Inflammatory macrophage (primary cell): ENCODE measurements around the gene ARL6.

Experiments
- DNase-seq, 2 donors: peaks; one replicate each; pipeline ENCODE4 v3.0.0-alpha.2; 2020 to 2022
- total RNA-seq, 18 experiments: gene quantifications; one replicate each; lab custom pipeline; 2026; ENCODE audit warnings: mixed read lengths in 6 of 18, inconsistent platforms in 2 of 18; lab: John Stamatoyannopoulos, UW

ARL6 gene, protein sequence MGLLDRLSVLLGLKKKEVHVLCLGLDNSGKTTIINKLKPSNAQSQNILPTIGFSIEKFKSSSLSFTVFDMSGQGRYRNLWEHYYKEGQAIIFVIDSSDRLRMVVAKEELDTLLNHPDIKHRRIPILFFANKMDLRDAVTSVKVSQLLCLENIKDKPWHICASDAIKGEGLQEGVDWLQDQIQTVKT
- 0.52 to 6.9 (median 4.1) reads per million in 18 experiments for total RNA-seq

DNA sequence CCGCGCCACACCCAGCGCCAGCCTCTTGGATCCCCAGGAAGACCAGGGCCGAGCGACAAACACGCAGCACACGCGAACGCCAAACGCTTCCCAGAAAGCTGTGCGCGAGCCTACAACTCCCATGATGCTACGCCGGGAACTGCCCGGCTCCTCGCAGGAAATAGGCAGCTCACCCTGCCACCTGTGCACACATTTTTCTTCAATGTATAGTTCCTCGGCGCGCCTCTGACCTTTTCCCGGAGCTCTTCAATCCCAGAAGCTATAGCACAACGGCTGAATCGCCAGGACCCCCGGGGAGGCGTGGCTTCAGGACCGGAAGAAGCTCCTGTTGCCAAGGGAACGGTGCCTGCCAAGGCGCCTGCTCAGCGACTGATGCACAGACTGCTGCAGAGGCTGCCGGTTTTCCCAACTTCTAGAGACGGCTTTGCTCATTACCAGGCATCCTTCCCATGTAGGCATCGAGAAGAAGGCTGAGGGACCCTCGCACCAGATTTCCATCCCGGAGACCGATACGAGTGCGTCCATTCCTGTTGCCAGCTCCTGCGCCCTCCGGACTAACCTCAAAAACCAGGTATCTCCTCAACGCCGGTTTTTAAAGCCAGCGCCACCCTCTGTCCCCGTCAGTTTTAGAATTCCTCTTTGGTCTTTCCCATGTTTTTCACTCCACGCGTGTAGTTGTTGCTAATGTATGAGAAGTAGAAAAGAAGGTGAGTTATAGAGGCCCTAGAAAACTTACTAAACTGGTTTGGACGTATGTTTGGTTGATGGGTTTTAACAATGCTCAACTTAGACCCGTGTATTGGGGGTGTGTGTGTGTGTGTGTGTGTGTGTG lies at the start of gene ARL6:
ARL6 (plus strand) TSS at position 352 of the 832 bp plus-strand sequence. CDS start 3,350 bp downstream, outside the sequence.
- peak; percentile 66 to 84 for DNase-seq

DNA sequence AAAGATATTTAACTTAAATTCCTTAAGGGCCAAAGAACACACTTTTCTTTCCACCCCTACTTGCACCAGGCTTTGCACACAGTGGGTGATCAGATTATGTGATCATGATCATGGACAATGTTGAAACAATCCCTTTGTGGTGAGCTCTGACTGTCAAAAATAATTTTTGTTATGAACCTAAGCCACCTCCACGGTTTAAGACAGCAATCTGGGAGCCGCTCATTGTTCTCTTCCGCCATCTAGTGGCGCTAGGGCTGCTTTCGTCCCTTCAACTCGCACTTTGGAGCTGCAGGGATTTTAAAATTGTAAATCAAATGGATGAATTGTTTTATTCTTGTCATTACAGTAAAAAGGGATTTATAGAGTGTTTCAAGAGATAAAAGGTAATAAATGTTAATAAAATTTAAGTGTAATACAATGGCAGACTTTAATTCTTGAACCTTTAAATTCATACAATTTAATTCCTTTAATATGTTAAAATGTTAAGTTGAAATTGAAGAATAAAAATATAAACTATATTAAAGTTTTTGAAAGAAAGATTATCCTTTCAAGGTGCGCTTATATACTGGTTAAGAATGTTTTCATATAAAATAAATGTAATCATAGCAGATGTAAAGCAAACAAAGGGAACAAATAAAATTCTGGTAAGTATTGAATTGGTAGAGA lies 45.3 kb upstream of the ARL6 start:
- DNase-seq, result peak; percentile 54 to 71

DNA sequence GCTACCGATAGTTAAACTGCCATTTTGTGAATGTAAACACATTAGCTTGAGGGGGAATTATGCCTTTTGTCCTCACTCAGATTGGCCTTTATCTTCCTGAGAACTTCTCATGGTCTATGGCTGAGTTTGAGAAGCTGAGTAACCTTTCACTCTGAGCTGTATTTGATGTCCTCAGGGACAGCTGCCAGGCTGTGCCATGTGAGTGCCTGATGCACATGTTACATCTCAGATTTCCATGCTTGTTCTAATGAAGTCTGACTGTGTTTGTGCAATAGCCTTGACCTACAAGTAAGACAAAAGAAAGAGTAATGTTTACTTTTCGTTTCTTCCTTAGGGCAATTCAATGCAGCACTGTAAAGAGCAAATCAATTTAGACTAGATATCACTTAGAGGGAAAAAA lies 44.1 kb upstream of the ARL6 start:
- no peak for DNase-seq

DNA sequence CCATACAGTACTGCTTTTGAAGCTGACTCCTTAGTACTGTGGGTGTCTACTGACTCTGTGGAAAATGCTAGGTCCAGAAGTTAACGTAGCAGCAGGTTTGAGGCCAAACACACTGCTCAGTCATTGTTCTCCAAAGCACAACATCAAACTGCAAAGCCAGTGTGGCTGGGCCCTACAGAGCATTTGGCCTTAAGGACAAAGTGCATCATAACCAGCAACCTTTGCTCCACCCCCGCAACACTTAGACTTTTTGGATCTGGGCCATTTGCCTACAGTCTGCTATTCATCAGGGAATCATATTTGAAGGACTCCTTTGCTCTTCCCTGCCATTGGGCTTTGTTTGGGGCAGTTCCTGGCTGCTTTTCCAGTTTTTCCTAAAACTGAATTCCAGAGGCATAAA lies 43.1 kb upstream of the ARL6 start:
- no peak for DNase-seq

DNA sequence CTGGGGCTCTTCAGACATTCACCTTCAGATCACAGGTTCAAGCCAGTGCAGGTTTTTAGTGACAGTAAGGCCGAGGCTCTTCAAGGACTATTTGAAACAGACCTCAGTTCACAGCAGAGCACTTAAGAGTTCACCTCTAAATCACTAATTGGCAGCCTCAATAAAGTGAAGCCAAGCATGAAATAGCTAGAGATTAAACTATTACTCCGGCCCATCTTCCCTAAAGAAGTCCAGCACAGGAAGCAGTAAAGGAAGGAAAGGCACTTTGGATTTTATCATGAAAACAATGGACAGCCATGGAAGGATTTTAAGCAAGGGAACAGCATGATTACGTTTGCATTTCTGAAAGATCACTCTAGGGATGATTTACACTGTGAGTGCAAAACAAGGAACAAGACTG lies 27.6 kb upstream of the ARL6 start:
- no peak for DNase-seq

DNA sequence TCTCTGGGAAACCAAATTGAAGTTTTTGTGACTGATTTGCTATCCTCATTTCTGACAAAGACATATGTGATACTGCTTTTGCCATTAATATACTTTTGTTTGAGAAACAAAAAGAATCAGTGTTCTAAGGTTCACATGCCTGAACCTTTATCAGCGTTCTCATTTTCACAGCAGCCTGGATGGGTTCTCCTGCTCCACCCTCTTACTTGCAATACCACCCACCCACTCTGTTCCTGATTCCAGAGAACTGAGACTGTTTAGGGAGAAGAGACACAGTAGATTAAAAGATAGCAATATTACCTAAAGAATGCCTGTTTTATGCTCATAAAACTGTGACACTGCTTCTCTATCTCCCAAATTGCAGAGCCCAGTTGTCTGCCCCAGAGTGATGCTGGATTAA lies 25.8 kb upstream of the ARL6 start:
- no peak for DNase-seq

DNA sequence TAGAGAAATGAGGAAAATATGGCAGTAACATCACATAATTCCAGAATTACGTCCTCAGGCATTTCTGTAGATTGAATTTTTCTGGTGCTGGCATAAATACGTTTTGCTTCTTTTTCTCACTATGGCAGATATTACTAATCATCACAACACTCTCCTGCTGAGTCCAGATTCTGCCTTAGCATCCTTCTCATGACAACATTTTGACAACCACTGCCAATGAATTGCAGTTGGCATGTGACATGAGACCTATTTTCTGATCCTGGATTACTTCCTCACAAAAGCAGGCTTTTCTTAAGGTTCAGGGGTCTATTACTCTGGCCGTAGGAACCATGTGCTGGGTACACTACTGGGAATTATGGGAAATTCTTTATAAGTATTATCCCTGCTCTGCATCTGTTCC lies 22.5 kb upstream of the ARL6 start:
- no peak for DNase-seq

DNA sequence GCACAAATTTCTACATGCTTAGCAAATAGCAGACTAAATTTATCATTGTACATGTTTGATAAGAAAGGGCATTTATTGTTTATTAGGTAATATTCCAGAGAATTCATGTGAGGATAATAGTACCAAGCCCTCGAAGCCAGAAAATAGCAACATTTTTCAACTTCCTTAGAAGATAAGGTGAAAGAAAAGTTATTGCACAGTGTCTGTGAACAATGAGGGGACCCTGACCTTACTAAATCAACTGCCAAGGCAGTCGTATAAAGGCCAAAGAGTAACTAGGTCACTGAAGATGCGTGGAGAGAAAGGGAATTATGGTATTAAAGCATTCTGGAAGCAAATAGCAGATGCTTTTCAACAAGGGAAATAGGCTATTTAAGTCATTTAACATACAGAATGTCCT lies 20.3 kb upstream of the ARL6 start:
- no peak for DNase-seq

DNA sequence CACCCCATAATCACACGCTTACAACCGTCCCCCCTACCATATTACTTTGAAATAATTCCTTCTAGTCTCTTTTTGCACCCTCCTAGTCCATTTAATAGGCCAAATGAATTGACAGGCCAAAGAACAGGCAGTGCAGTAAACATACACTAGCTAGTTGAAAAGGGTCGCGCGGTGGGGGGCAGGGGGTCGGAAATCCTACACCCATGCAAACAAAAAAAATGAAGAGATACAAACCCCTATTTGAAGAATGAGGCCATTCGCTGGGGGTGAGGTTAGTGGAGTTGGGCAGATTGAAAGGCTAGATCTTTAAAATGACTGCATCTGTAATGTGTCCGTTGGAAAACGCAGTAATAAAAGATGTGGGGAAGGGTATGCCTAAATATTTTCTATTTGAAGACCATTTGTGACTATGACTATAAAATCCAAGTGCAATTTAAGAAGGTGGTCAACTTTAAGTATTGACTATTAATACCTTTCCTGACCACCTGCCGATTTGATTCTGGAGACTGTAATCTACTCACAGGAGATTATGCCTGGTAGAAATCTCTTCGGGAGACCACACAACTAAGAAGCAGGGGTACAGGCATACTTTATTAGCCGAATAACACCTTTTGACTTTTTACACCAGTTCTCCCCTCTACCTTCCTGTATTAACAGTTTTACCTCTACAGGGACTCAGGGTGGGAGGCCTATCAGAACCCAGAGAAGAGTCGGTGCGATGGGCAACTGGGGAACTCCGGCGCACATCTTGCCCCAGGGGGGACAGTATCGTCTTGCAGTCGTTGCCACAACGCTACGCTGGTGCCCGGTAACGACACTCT lies 762 bp upstream of the ARL6 start:
- no peak for DNase-seq

DNA sequence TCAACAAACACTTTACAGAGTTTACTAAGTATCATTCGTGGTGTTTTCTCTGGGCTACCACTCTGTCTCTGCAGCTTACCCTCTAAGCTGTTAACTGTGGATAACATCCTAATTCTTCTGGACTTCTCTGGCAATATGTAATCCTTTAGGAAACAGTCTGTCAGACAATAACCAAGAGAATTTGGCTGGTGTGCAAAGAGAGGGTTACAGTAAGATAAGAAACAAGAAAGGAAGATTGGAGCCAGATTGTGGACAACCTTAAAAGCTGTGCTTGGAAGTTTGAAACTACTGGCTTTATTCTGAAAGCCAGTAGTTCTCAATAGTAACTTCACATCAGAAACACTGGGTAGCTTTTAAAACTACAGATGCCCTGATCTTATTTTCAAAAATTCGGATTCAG lies 778 bp downstream of the ARL6 start:
- DNase-seq, result no peak

DNA sequence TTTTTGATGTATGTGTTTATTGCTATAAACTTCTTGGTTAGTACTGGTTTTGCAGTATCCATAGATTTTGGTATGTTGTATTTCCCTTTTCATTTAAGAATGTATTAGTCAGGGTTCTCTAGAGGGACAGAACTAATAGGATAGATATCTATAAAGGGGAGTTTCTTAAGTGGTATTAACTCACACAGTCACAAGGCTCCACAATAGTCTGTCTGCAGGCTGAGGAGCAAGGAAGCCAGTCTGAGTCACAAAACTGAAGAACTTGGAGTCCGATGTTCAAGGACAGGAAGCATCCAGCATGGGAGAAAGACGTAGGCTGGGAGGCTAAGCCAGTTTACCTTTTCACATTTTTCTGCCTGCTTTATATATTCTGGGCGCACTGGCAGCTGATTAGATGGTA lies 8.4 kb downstream of the ARL6 start:
- DNase-seq, result no peak

DNA sequence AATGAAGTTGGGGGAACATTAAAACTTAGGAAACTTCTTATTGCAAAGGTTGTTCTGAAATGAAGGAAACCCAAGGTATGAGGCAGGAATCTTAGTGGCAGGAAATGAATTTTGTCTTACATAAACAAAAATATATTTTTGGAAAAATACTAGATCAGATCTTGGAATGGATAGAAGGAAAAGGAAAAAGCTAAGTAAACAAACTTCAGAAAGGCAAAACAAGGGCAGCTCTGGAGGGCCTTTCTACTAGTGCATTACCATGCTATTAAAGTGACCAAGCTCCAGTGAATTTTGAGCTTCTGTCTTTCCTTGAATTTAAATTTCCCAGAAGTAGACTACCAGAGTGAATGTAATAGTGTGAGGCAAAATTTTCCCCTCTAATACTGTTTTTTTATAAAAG lies 13.6 kb downstream of the ARL6 start:
- DNase-seq, result no peak

DNA sequence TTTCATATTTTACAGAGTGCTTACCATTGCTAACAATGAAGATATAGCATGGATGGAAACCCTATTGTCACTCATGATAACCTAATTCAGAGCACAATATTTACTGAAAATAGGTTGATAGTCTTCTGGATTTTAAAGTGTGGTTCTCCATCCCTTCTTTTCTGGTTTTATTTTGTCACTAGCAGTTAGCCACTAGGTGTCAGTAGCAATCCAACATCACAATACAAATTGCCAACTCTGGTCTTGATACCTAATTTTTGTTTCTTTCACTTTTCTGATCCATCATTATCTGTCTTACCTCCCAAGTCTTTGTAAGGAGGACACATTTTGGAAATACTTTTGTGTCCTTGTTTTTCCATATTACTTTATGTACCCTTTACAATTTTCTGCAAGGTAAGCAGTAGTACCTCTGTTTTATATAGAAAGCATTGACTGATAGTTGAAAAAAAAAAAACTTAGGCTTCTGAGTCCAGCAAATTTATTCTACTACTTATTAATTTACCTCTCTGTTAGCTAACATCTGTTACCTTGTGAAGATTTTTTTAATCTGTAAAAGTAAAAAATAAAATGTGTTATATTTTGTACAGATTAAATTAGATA lies 29.0 kb downstream of the ARL6 start:
- DNase-seq, result peak; percentile 45 to 49

DNA sequence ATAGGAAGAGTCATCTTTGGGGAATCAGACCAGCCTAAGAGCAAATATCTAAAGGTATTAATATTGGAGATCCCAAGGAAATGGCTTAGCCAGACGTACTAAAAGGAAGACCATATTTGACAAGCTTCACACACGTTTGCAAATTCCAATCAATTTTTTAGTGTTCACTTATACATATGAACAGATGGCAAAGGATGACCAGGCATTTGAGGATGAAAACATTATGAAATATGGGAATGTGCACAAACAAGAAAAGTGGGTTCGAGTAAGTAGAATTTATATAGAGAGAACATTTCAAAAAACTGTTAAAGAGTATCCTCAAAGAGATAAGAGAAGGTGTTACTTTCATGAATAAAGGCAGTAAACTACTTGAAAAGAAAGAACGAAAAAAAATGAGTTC lies 31.4 kb downstream of the ARL6 start:
- DNase-seq, result no peak

DNA sequence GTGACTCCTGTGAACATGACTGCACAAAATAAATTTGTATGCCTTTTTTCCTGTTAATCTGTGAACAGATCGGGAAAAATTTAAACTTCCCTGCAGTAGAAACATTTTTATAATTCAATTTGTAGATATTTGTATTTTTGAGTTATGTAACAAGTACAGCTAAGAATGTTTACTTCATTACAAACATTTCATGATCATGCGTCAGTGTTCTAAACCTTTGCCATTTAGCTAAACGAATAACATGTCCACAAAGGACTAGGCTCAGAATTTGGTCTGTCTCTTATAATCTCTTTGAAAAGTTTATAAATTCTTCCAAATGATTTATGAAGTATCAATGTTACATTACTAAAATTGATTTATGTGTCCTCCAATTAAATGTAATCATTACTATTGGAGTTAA lies 39.9 kb downstream of the ARL6 start:
- DNase-seq, result no peak

DNA sequence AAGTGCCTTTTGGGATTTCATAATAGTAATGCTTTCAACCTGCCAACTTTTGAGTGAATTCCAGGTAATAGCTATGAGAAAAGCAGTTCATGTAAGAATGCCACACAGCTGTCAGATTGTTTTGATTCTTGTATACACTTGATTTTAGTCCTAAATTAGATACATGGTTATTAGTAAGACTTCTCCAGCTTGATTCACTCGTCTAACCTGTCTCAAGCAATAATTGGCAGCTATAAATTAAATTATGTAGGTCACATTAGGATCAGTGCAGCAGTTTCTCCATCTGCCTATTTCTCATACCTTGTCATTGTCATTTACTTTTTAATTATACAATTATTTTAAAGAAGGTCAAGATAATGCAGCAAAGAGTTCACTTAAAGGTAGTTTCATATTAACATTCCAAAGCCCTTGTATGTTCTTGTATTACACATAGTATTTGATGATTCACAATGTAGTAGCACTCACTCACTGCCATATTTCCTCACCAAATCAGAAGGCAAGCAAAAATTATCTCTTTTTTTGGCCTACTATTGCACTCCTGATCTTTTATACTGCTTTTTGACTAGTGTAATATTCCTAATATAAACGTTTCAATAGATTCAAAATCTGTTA lies 46.3 kb downstream of the ARL6 start:
- no peak for DNase-seq

DNA sequence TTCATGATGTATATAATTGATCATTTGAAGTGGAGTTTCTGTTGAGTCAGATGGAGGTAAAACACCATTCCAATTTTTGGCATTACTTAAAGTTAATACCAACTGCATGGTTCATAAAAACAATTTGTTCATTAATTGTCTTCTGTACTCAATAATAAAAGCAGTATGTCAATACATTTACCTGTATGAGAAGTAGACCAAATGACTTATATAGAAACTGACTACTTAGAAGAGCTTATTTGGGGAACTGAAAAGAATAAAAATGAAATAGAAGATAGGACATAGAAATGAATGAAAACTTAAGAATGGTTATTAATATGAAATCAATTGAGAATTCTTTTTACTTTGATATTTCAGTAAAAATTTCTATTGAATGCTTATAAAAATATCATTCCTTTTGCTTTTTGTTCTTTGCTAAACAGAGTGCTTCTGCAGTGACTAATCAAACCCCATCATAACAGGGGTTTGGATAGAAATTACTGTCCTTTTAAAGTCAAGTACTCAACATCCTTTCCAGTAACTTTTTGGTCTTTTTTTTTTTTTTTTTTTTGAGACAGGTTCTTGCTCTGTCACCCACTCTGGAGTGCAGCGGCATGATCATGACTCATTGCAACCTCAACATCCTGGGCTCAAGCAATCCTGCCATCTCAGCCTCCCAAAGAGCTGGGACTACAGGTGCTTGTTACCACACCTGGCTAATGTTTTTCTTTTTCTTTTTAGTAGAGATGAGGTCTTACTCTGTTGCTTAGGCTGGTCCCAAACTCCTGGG lies 50.8 kb downstream of the ARL6 start:
- DNase-seq, result no peak

DNA sequence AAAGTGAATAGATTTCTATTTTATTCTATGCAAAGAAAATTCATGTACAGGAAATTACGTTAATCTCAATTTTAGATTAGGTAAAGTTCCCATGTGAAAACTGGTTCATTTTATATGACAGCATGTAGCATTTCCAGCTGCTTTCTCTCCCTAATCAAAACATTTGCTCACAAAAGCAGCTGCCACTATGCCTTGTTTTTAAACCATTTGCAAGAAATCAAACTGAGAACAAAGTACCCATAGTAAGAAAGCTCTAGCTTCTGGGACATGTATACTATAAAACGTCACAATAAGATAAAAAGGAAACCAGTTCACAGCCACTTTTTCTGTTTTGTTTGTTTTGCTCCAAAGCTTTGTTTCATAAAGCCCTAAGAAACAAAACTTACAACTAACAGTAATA lies 52.3 kb downstream of the ARL6 start:
- no peak for DNase-seq

DNA sequence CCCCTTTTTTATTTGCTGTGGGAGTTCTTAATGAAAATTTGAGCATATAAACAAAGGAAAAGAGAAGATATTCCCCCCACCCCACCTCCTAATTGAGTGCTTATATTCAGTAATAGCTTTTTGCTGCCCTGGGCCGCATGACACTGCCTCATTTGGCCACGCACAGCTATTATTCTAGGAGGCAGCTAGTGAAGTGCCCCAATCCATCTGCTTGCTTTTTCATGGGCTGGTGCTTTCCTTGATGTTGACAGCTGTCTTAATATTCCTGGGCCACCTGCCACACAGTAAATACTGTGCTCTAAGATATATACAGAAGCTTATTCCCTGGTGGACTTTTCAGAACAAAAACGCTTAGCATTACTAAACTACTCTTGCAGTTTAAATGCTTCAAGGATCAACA lies 53.4 kb downstream of the ARL6 start:
- no peak for DNase-seq

DNA sequence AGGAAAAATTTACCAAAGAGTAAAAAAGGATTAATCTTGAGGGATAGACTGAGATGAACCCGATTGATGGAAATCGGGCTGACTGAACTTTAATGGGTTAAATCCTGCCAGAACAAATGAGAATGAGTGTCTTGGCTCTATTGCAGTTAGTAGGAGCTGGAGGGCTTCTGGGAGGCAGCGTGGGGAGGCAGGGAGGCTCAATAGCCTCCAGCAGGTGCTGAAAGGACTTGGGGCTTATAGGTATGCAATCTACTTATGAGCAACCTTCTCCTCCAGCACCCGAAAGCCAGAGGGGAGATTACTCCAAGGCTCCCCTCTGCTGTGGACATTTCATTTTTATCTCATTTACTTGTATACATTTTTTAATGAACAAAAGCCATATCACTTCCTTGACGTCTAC lies 56.2 kb downstream of the ARL6 start:
- no peak for DNase-seq

DNA sequence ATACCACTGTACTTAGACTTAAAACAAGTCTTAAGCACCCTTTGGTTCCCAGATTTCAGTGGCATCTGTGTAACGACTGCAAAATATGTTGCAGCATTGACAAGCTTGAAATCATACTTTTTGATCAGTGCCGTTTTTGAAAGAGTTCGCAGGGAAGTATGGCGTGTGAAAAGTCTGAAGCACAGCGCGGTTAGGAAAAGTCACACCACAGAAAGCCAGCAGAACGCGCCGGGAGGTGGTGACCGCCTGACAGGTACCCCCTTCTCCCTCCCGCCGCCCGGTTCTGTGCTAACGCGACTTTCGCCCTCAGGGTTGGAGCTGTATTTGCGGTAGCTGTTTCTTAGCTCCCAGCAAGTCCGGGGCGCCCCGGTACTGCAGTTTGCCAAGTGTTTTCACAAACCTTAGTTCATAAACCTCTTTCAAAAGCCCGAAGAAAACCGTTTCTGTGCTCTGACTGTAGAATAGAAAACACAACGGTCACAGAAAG lies 56.8 kb downstream of the ARL6 start:
- DNase-seq, result no peak
